ENCODE results near the gene NFIB. TPM values are rescaled to one million over a fixed set of nuclear protein-coding genes. Genes with fewer than 3 reads are reported as not detected.

Gene NFIB
- total RNA-seq, 1 donor from 2014 or later: not detected

DNA sequence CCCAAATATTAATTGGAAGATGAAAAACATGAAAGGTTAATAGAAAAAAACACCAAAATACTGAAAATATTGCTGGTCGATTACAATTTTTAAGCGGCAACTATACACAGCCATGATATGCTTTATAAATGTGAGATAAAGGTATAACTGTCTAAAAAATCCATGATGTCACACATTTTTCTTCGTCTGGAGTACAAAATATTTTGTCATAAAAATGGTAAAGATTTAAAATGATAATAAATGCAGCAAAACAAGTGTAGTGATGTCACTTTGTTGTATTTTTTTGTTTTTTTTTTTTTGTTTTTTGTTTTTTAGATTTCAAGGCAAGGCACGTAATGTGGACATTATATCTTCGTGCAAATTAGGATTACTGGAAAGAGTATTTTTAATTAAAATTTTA, 227.4 kb downstream of the NFIB start:
- intact Hi-C loops (cut with micrococcal nuclease): no loop called here

DNA sequence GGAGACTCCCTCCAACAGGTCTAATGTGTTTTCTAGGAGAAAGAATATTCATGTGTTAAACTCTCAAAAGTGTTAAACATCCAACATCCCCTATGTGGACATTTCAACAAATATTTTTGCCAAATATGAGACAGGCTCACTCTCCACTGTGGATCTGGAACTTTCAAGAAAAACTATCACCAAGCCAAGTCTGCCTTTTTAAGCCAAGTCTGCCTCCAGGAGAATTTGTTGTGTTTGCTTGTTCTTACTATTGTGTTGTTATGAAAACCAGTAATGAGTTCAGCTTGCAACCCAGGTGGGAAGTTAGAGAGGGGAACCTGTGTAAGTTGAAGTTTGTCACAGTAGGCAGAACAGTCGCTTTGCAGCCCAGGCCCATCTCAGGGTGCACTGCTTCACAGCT, 228.1 kb downstream of the NFIB start:
- intact Hi-C loops (cut with micrococcal nuclease): no loop called here

DNA sequence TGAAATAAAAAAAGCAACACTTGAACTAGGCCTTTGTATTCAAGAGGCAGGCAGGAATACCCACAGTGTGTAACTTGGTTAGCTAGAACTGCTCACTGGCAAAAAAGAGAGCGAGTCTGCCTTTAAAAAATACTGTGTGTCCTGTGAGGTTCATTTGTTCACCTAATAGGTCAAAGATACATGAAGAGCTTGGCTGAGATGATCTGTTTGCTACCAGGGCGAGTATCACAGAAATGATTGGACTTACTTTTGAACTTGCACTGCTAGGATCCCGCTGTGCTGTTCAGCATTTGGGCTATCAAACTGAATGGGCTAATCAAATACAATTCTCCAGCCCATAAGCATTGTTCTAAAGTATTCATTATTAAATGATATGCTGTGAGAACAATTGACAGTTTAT, 229.1 kb downstream of the NFIB start:
- intact Hi-C loops (cut with micrococcal nuclease): no loop called here

DNA sequence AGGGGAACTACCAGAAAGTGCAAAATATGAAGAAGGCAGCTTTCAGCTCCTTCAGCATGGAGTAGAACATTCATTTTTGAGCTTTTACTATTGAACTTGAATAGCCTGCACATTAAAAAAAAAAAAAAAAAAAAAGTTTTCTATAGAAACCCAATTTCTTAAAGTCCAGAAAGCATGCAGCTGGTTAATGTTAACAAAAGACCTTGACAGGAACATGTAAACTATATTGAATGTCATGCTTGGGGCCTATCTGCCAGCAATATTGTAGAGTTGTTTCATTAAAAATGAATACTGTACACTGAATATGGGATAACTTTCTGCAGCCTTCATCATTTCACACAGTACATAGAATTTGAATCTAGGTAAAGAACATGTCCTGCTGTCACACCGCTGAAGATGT, 230.6 kb downstream of the NFIB start:
- intact Hi-C loops (cut with micrococcal nuclease): no loop called here

DNA sequence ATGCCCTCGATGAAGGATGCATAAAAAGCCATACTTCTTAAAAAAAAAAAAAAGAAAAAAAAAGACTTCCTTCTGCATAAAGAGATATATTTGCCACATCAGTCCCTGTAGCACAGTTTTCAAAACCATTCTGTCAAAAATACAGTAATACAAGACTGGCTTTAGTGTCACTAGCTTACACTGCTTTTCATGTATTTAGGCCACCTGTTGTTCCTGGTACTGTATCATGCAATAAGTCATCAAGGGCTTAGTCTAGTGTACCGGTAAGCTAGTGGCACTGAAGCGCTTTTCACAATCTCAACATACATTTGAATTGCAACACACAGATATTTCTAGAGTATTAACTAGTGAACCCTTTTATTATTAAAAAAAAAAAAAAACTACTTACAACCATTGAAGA, 231.2 kb downstream of the NFIB start:
- intact Hi-C loops (cut with micrococcal nuclease): no loop called here

DNA sequence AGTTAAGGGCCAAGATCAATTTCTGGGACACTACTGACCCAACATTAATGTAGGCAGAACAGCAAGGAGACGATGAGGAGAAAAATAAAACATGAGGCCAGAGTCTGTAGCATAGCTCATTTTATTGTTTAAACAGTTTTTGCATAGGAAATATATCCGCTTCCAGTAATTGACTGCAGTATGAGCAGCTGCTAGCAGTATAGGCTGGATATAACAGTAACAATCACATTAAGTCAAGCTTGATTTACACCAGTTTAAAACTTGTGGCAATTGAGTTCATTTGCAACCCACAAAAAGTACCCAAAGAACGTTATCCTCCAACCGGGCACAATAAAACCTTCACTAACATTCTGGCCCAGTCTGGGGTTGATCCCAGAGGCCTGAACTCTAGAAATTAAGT, 232.2 kb downstream of the NFIB start:
- intact Hi-C loops (cut with micrococcal nuclease): no loop called here

DNA sequence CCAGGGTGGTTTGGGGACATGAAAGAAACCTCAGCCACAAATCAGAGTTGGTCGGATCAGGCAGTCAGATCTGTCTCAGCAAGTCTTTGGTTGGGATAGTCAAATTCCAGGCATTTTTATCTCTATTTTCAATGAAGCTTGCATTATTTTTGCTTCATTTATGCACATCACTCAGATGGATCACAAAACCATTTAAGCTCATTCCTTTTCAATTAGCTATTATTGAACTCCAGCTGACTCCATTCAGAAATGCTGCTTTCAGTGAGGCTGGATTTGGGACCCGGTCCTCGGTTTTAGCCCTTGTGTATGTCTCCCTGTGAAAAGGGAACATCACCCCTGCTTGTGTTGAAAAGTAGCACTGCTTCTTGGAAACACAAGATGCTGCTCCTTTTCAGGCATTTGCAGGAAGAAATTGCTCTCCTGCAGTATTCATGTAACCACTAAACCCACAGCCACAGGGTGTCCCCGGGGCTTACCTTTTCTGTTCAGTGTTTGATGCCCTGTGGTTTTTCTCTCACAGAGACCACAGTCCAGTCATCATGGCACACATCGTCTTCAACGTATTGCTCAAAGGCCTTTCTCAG, 232.9 kb downstream of the NFIB start:
- intact Hi-C loops (cut with micrococcal nuclease): no loop called here

DNA sequence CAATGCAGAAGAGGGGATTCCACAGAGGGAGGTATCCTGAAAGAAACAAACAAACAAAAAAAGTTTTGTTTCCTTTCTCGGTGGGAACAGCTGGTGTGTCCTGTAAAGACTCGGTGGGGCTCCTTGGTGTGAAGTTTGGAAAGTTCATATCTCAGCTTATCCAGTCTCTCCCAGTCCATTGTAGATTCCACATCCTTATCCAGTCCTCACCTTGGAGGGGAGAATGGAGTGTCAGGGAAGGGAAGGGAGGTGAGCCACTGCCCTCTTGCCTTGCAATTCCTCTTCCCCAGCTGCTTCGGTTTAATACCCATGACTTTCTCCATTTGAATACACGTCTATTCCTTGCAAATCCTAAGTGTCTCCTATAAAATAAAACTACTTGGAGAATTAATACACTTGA, 234.5 kb downstream of the NFIB start:
- intact Hi-C loops (cut with micrococcal nuclease): no loop called here

DNA sequence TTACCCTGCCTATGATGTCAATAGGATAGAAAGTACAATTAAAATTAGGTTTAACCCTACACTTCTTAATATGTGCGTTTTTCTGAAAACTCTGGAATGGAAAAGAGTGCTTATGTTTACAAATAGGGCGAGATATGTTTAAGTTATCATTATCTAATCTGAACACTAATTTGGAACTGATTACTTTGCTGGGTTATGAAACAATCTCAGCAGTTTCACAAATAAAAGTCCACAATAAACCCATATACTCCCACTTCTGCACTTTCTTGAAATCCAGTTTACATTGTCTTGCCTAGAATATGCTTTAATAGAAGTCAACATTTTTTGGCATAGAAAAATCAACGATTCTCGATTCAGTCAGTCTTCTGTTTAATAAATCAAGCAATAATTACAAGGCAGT, 236.3 kb downstream of the NFIB start:
- intact Hi-C loops (cut with micrococcal nuclease): no loop called here

DNA sequence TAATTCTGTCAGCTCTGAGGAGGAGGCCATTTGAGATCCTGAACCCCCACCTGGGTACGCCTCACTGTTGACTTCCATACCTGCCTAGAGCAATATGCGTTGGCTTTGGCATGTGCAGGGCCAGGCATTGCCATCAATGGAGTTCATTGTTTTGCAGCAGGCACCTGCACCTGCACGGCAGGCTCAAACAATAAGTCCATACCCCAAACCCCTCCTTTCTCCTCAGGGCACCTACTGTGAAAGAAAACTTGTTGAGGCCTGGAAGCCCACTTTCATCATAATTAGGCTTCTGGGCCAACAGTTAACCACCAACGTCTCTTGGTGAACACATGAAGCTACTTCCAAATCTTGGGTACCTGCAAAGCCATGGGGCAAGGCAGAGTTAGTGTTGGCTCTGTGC, 238.7 kb downstream of the NFIB start:
- intact Hi-C loops (cut with micrococcal nuclease): no loop called here

DNA sequence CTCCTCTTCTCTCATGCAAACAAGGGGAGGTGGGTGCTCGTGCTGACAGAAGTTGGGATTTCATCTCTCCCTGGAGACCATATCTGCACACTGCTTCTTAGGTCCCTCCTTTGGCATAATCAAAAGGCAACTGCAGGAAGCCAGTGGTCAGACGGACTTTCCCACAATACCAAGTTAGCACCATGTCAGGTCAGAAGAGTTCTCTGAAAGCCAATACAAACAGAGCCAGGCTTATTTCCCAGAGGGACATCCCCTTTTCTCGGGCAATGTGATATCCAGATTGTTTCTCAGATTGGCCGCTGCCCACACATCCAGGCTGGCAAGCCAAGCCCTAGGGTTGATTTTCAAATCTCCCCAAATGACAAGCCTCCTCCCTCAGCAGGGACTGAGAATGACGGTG, 241.1 kb downstream of the NFIB start:
- intact Hi-C loops (cut with micrococcal nuclease): no loop called here

DNA sequence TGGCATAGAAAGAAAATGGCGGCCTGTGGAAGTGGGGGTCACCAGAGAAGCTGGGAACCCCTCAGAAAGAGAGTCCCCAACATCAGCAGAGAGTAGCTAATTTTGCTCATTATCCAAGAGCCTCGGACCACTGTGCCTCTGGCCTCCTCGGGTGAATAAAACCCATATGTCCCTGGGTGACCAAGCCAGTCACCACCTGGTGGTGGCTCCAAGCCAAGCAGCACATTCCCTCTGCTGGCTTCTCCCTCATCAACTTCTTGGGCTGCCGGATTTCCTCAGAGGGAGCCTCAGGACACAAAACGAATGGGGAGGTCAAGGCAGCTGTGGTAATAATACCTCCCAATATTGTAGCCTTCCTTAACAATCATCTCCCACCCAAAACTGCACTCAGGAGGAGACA, 242.5 kb downstream of the NFIB start:
- intact Hi-C loops (cut with micrococcal nuclease): no loop called here

DNA sequence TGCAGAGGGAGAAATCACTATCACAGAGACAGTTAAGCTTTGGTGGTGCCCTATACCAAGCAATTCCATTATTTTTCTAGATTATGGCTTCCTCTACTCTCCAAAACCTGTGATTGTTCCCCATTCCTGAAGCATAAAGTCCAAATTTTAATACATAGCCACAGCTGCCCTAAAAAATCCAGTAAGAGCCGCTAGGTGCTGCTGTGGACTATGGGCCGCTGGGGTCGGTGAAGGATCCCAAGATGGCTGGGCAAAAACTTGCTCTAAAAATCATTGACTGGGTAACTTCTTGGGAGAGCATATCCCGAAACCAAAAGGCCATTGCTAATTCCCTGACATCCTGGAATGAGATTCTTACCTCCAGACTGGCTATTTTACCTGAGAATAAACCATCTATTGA, 245.3 kb downstream of the NFIB start:
- intact Hi-C loops (cut with micrococcal nuclease): no loop called here

DNA sequence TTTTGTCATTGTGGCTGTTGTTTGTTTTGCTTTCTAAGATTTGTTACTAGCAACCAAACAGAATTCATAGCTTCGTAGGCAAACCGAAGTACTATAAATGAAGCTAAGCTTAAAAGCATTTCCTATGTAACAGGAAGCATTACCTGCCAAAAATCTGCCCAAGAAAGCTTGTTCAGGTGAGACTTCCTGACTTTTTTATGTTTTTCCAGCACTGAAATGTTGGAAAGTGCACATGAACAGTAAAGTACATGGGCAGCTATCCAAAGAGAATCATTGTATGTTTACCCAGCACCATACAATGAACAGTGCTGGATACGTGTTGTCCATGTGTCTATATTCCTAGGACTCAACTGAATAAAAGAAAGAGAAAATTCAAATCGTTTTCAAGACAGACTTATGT, 247.1 kb downstream of the NFIB start:
- intact Hi-C loops (cut with micrococcal nuclease): no loop called here

DNA sequence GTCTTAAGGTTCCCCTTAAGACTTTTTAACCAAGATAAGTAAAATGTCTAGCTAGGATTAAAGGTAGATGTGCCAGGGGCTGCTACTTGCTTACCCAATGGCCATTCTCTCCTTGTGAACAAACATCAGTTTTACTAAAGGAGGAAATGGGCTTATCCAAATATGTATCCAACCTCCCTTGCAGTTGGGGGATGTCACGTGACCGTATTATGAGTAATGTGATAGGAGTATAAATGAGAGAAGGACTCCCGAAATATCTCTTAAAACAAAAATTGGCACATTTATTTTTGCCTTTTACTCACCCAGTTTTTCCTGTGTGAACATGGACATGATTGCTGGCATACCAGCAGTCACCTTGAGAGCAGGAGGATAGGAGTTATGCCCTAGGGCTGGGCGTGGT, 247.9 kb downstream of the NFIB start:
- intact Hi-C loops (cut with micrococcal nuclease): no loop called here

DNA sequence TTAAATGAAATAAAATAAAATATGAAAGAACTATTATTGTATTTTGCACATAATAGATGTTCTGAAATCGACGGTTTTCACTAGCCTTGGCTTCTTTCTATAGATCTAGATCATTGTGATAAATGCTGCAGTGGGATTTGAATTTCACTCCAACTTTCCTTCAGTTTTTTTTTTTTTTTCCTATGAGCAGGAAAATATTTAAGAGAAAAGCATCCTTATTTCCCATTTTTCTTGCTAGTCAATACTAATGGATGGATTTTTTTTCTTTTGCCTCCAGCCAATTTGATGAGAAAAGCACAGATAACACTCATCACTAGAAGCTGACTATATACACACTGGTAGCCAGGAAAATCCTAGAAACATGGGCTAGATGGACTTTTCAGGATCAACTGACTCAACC, 249.0 kb downstream of the NFIB start:
- intact Hi-C loops (cut with micrococcal nuclease): no loop called here

DNA sequence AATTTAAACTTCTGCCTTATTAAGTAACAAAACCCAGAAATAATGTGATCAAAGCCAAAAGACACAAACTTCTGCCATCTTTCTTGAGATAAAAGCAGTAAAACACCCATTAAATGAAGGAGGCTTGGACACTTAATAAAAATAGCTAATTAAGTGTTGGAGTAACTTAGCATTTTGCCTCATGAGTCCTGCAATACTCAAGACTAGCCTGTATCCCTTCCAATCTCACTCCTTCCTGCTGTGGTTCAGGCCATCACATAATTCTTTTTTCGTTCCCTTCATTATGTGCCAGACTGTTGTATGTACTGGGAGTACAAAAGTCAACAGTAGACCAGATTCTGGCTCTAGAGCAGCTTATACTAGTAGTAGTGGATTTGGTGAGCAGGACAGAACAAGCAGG, 250.2 kb downstream of the NFIB start:
- intact Hi-C loops (cut with micrococcal nuclease): no loop called here

DNA sequence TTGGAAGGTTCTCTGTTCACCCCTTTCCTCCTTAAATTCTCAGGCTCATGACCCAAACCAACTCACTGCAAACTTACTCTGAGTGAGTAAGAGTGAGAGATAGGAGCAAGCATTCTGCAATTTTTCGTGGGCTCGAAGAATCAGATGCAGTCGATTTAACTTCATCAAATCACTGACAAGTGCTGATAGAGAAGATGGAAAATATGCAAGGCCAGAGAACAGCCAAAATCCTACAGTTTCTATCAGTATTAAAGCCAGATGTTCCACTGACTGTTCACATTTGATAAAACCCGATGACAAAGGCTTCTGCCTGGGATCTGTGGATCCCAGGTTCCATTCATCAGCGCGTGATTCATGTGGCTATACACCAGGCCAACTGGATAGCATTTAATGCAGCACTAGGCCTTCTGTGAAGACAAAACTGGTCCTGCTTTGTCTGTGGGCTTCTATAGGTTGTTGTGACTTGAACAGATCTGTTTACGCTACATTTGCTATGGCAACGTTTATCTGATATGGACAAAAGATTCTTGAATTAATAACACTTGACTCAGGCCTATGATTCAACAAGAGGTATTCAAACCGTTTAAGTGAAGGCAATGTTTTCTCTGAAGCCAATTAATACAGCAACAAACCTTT, 251.2 kb downstream of the NFIB start:
- intact Hi-C loops (cut with micrococcal nuclease): no loop called here

DNA sequence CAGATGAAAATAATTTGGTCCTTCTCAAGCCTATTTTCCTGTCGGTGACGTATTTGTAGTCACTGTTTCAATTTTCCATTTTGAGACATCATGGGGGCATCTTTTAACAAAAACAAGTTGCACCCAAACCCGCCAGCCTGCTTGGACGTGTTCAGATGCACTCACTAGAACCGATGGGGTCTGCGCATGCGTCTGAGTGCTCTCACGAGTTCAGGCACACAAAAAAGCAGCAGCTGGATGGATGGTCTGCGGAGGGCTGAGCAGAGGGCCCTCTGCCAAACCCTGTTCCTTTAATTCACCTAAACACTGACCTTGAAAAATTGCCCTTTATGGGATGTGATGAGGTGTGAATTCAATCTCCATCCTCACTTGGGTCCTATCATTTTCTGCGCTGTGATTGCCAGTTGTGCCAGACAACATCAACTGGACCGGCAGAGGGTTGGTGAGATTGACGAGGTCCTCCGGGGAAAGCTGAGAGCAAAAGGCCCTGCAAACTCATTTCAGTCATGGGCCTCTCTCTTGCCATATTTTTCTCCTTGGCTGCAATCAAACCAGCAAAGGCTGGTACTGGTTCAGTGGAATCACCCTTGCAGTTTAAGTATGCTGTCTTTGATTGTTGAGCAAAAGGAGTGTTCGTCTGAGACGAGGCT, 251.9 kb downstream of the NFIB start:
- intact Hi-C loops (cut with micrococcal nuclease): no loop called here

DNA sequence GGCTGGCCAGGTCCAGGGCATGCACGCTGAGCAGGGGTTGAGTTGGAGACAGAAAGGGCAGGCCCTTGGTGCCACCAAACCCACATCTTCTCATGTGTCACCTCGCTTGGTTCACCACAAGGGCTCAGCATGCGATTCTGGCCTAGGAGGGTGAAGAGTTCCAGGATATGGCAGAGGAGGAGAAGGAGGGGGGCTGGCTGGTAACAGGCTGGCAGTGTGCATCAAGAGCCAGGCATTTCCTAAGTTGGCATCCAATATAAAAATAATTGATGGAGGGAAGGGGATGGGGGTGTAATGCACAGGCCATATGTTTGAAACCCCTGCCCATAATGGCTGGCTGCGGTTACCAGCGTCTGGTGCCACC, 255.6 kb downstream of the NFIB start:
- intact Hi-C loops (cut with micrococcal nuclease): no loop called here

DNA sequence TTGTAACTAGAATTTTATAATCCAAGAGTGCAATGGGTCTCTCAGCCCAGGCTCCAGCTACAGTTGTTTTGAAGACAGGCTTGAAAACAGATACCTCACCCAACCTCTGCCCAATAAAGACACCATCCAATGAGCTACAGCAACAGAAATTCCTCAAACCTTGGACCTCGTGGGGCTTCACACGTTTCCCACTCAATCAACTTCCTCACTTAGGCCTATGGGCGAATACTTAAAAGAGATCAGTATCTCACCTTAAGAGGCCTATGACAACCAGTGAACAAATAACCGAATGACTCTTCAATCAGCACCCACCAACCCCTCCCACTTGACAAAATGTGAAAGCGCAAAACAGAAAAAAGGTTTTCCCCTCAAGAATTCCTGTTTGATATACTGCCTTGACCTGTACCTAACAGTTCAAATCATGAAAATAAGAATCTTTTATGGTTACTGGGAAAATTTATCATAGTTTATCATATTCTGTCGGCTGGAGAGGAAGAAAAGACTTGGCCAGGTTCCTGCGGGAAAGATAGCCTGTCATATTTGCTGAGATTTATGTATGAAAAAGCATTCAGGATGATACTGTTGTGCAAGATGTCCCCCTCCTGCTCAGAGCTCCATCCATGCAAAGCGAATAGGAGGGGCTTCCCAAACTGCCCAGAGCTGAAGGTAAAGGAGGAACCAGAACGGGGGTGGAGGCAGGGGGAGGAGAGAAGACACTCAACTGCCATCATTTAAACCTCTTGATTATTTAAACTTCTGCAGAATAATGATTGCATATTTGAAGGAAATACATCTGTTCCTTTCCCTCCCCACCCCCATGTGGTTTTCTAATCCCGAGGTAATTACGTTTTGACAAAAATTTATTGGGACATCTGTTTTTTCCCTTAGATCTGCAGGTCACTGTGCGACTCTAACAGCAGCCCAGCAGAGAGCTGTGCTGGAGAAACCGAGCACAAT, 256.3 kb downstream of the NFIB start:
- intact Hi-C loops (cut with micrococcal nuclease): no loop called here

DNA sequence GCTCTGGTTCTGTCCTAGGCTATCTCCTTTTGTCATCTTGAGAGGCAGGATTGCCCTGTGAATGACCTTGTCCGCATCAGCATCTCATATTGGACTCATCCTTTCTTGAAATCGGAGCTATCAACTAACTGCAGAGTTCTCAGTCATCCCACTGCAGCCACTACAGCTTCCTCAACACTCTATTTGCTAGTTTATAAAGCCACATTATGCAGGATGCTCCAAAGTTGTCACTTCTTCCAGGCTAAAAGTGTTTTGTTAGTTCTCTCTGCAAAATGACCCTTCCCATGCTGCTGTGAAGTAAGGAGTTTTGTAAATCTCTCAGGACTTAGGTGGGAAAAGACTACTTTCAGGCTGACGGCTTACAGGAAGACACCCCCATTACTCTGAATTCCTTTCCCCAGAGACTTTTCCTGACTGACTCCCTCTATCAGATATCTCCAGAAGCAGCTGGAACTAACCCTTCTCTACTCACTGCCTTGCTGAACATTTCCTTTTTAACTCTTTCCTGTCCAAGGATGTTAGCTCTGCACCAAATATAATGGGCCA, 257.6 kb downstream of the NFIB start:
- intact Hi-C loops (cut with micrococcal nuclease): no loop called here
